GF-D8 (cell line): ENCODE results near the gene HSD17B1.
A peak's percentile ranks its signal among the peaks of the same experiment; 100 is the strongest.
"Not testable (repeated sequence)": the region's sequence is repeated elsewhere in the genome, so short reads cannot be mapped to it uniquely, and the experiment has no call there.

Experiments used
- DNase-seq: peaks from one replicate; lab custom pipeline; 2025; lab: John Stamatoyannopoulos, UW

HSD17B1 gene

GRCh38 chr17:42552736-42553135 lies at the start of gene HSD17B1:
TSS of gene HSD17B1 (plus strand) at chr17:42552923. CDS start at chr17:42552934, 11 bp downstream.
- not testable (repeated sequence) for DNase-seq

GRCh38 chr17:42502926-42503325 lies 49.8 kb upstream of the HSD17B1 start:
- no peak for DNase-seq

- no peak for DNase-seq
Measured at GRCh38 chr17:42507671-42508070, 45.1 kb upstream of the HSD17B1 start.

GRCh38 chr17:42508426-42509165 lies 44.1 kb upstream of the HSD17B1 start:
- DNase-seq, result no peak

- no peak for DNase-seq
Measured at GRCh38 chr17:42509409-42509808, 43.3 kb upstream of the HSD17B1 start.

- no peak for DNase-seq
Measured at GRCh38 chr17:42509841-42510240, 42.9 kb upstream of the HSD17B1 start.

GRCh38 chr17:42512246-42512645 lies 40.5 kb upstream of the HSD17B1 start:
- no peak for DNase-seq

- DNase-seq, result no peak
Measured at GRCh38 chr17:42512733-42513251, 39.9 kb upstream of the HSD17B1 start.

GRCh38 chr17:42513686-42514085 lies 39.0 kb upstream of the HSD17B1 start:
- DNase-seq, result no peak

- DNase-seq, result no peak
Measured at GRCh38 chr17:42514279-42514678, 38.4 kb upstream of the HSD17B1 start.

GRCh38 chr17:42514867-42515266 lies 37.9 kb upstream of the HSD17B1 start:
- DNase-seq, result no peak

- DNase-seq, result peak; percentile 28
Measured at GRCh38 chr17:42517516-42517915, 35.2 kb upstream of the HSD17B1 start.

GRCh38 chr17:42518046-42518754 lies 34.5 kb upstream of the HSD17B1 start:
- DNase-seq, result peak; percentile 24

GRCh38 chr17:42518755-42519545 lies 33.8 kb upstream of the HSD17B1 start:
- DNase-seq, result peak; percentile 25

- DNase-seq, result peak; percentile 21
Measured at GRCh38 chr17:42519546-42520491, 32.9 kb upstream of the HSD17B1 start.

- no peak for DNase-seq
Measured at GRCh38 chr17:42520540-42520951, 32.2 kb upstream of the HSD17B1 start.

GRCh38 chr17:42521036-42521435 lies 31.7 kb upstream of the HSD17B1 start:
- DNase-seq, result no peak

GRCh38 chr17:42521666-42522262 lies 31.0 kb upstream of the HSD17B1 start:
- no peak for DNase-seq

- no peak for DNase-seq
Measured at GRCh38 chr17:42522263-42522790, 30.4 kb upstream of the HSD17B1 start.

GRCh38 chr17:42522798-42523278 lies 29.9 kb upstream of the HSD17B1 start:
- DNase-seq, result no peak
